ENCODE results near the gene PPP1R1B.

Gene PPP1R1B

DNA sequence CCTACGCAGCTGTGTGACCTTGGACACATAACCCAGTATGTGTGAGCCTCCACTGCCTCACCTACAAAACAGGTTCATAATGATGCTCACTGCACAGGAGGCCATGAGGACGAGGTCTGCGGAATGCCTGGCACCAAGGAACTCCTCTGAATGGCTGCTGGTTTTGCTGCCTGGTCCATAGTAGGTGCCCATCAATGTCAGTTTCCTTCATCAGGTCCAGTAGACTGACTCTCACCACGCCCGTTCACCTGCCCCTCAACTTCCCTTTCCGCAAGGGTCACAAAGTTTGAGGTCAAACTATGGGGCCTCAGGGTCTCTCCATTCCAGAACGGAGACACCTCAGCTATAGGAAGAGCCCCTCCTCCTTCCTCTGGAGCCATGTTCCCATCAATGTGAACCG is 50.3 kb downstream of the PPP1R1B start:
- H3K4me3 ChIP-seq (ENCODE audit: low read depth, low read length): no peak overlapping the region
- in situ Hi-C loops (cut with HindIII; ENCODE audit: low sequenced_read_pairs): no loop called here
- no peak for DNase-seq (ENCODE audit: low read depth, low spot score)
- TF ChIP-seq, protein P1, sequence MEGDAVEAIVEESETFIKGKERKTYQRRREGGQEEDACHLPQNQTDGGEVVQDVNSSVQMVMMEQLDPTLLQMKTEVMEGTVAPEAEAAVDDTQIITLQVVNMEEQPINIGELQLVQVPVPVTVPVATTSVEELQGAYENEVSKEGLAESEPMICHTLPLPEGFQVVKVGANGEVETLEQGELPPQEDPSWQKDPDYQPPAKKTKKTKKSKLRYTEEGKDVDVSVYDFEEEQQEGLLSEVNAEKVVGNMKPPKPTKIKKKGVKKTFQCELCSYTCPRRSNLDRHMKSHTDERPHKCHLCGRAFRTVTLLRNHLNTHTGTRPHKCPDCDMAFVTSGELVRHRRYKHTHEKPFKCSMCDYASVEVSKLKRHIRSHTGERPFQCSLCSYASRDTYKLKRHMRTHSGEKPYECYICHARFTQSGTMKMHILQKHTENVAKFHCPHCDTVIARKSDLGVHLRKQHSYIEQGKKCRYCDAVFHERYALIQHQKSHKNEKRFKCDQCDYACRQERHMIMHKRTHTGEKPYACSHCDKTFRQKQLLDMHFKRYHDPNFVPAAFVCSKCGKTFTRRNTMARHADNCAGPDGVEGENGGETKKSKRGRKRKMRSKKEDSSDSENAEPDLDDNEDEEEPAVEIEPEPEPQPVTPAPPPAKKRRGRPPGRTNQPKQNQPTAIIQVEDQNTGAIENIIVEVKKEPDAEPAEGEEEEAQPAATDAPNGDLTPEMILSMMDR (IDR thresholded peaks at IDR 0.05; ENCODE audit: low read depth, low read length): no peak

DNA sequence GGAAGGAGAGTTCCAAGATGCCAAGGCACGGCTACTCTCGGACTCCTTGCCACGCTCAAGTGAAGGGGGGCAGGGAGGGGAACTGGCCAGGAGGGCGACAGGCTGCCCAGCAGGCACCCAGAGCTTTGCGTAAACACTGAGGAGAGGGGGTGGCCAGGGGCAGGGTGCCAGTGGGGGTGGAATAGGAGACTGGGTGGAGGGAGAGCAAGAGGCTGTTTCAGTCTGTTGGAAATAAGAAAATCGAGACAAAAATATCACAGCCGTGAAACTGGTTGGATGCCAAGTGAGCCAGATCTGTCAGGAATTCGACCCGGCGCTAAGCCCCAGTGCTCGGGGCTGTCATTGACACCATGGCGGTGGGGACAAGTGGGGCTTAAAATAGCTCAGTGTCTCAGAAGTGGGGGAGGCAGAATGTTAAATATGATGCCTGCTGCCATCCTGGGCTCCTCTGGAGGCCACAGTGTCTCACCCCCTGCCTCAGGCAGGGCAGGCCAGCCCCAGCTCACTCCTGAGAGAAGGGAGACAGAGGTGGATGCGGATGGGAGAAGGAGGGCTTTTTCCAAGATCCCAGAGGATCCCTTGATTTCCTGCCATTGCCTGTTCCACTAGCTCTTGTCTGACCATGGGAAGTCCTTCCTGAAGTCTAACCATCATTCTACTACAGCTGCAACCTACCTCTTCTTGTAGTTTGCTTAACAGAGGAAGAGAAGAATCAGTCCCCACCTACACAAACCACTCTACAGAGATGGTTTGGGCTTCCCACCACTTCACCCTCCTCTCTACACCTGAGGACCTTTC is 51.0 kb downstream of the PPP1R1B start:
- TF ChIP-seq, protein P1 (IDR thresholded peaks at IDR 0.05; ENCODE audit: low read depth, low read length): no peak
- H3K4me3 ChIP-seq (ENCODE audit: low read depth, low read length): no peak overlapping the region
- in situ Hi-C loops (cut with HindIII; ENCODE audit: low sequenced_read_pairs): no loop called here
- no peak for DNase-seq (ENCODE audit: low read depth, low spot score)

DNA sequence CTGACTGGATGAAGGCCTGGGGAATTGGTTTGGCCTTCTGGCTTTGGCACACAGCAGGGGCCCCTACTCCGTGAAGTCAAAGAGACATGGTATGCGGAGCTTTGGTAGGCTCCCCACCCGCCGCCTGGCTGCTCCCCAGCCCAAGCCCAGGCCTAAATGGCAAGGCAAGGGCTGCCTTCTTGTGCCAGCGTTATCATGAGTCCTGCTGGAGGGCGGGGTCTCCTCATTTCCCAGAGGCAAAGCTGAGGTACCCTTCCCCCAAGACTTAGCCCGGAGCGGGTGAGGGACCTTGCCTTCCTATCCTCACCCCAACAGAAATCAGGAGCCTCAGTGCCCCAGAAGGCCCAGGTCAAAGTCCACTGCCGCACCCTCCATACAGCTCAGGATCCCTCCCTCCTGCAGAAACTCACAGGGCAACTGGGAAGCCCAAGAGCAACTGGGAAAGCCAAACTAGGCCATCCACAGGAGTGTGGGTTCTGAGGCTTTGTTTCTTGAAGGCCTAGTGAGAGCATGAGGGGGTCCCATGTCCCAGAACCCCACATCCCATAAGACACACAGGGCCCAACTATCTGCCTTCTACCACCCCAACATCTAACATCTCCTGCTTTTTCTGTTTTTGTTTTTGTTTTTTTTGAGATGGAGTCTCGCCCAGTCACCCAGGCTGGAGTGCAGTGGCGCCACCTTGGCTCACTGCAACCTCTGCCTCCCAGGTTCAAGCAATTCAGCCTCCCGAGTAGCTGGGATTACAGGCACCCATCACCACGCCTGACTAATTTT is 51.8 kb downstream of the PPP1R1B start:
- H3K4me3 ChIP-seq (ENCODE audit: low read depth, low read length): no peak overlapping the region
- no peak for DNase-seq (ENCODE audit: low read depth, low spot score)
- in situ Hi-C loops (cut with HindIII; ENCODE audit: low sequenced_read_pairs): no loop called here

DNA sequence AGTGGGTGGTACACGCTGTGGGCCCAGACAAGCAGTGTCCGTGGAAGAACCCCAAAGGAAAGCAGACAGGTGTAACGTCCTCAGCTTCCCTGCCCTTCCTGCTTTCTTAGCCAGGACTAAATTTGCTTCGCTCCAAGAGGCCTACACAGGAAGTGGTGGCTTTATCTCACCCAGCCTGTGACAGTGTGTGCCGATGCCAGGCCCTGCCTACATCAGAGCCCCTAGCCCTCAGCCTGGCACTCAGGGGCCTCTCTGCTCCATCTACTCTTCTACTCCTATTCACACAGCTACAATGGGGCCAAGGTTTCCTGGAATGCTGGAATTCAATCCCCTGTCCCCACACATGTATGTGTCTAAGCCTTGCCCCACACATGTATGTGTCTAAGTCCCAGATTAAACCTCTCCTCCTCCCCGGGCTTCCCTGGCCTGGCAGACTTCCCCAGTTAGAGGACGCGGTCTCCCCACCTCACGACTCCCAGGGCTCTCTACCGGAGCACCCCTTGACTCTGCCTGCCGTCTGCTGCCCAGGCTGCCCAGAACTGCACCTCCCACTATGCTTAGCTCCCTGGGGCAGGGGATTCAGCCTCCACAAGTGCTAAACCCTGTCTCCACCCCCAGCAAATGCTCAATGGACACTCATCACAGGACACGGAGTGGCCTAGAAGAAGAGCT is 52.9 kb downstream of the PPP1R1B start:
- in situ Hi-C loops (cut with HindIII; ENCODE audit: low sequenced_read_pairs): no loop called here
- H3K4me3 ChIP-seq (ENCODE audit: low read depth, low read length): no peak overlapping the region
- TF ChIP-seq, protein P1 (IDR thresholded peaks at IDR 0.05; ENCODE audit: low read depth, low read length): no peak
- no peak for DNase-seq (ENCODE audit: low read depth, low spot score)

More for the DNA sequence above, 51.8 kb downstream of the PPP1R1B start:
- TF ChIP-seq, protein P1 (IDR thresholded peaks at IDR 0.05; ENCODE audit: low read depth, low read length): no peak

DNA sequence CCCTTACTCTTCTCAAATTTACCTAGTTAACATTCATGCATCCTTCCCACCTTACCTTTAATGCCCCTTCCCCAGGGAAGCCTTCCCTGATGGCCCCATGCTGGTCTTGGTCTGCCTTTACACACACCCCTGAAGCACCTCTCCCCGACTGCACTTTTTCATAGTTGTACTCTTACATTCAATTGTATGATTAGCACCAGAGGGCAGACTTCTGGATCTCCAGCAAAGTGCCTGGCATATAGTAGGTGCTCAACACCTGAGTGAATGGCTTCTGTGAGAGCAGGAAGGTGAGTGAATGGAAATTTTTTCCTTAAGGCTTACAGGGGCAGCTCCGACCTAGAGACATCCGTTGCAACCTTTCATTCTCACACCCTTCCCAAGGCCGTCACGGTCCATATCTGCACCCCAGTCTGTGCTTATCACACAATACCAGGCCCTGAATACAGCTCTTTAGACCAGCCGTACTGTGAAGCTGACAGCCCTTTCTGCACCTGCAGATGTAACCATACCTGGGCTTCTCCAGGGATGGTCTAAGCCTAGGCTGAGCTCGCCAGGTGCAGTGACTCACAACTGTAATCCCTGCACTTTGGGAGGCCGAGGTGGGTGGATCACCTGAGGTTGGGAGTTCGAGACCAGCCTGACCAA is 56.7 kb downstream of the PPP1R1B start:
- in situ Hi-C loops (cut with HindIII; ENCODE audit: low sequenced_read_pairs): no loop called here
- TF ChIP-seq, protein P1 (IDR thresholded peaks at IDR 0.05; ENCODE audit: low read depth, low read length): no peak
- no peak for DNase-seq (ENCODE audit: low read depth, low spot score)
- no peak overlapping the region for H3K4me3 ChIP-seq (ENCODE audit: low read depth, low read length)
